Neural crest cell (in vitro differentiated cells): Measurements from ENCODE around the gene HDGF. TPM values are rescaled to one million over a fixed set of nuclear protein-coding genes. Genes with fewer than 3 reads are reported as not detected.

Experiments
- DNase-seq: peaks from one replicate; pipeline ENCODE4 v3.0.0; 2021; ENCODE audit warnings: low read depth, mixed read lengths, low spot score
- H3K27ac Mint-ChIP-seq: one replicate; pipeline ENCODE4 v1.8.0; 2021; ENCODE audit warnings: mild to moderate bottlenecking, mixed read lengths; ENCODE audit not compliant: unreplicated experiment
- H3K27me3 Mint-ChIP-seq: 2 replicates; pipeline ENCODE4 v1.8.0; 2021; ENCODE audit warnings: low read depth, mild to moderate bottlenecking, mixed read lengths
- H3K36me3 Mint-ChIP-seq: 2 replicates; pipeline ENCODE4 v1.8.0; 2021; ENCODE audit warnings: low read depth, mild to moderate bottlenecking, mixed read lengths
- H3K4me1 Mint-ChIP-seq: 2 replicates; pipeline ENCODE4 v1.8.0; 2021; ENCODE audit warnings: mixed read lengths
- H3K4me3 Mint-ChIP-seq: one replicate; pipeline ENCODE4 v1.8.0; 2021; ENCODE audit warnings: mild to moderate bottlenecking, mixed read lengths
- H3K9me3 Mint-ChIP-seq: 2 replicates; pipeline ENCODE4 v1.8.0; 2021; ENCODE audit warnings: mixed read lengths
- total RNA-seq: library from RNA; stranded (reverse); gene quantifications from 2 replicates; pipeline ENCODE4 v1.2.1, GENCODE V29; 2021
- TF ChIP-seq, protein P1 (sequence below): fragments of 200-600 bp; sonication (generic); conservative IDR thresholded peaks from 2 replicates; pipeline ENCODE4 v1.5.0; 2021; ENCODE audit warnings: antibody characterized with exemption, mild to moderate bottlenecking

The HDGF gene
- total RNA-seq, 1 donor from 2014 or later = 304 TPM

GRCh38 chr1:156728599-156729462 lies 22.6 kb downstream of the HDGF start, which contains the start of gene ISG20L2:
Gene ISG20L2, minus strand, starts transcription at chr1:156728766. Its CDS starts 1,114 bp downstream, at chr1:156727652.
- H3K4me3 Mint-ChIP-seq = no peak within 1 kb of the TSS
- H3K36me3 Mint-ChIP-seq = peaks cover under 1% of the 10 kb centered on the region
- peak; percentile 76 for DNase-seq
- H3K9me3 Mint-ChIP-seq = no peaks in the 10 kb centered on the region
- no peaks in the 10 kb centered on the region for H3K27me3 Mint-ChIP-seq
- peaks cover 20% of the 10 kb centered on the region for H3K4me1 Mint-ChIP-seq
- H3K27ac Mint-ChIP-seq = peak within 1 kb of the TSS; percentile 97
- TF ChIP-seq, protein P1, sequence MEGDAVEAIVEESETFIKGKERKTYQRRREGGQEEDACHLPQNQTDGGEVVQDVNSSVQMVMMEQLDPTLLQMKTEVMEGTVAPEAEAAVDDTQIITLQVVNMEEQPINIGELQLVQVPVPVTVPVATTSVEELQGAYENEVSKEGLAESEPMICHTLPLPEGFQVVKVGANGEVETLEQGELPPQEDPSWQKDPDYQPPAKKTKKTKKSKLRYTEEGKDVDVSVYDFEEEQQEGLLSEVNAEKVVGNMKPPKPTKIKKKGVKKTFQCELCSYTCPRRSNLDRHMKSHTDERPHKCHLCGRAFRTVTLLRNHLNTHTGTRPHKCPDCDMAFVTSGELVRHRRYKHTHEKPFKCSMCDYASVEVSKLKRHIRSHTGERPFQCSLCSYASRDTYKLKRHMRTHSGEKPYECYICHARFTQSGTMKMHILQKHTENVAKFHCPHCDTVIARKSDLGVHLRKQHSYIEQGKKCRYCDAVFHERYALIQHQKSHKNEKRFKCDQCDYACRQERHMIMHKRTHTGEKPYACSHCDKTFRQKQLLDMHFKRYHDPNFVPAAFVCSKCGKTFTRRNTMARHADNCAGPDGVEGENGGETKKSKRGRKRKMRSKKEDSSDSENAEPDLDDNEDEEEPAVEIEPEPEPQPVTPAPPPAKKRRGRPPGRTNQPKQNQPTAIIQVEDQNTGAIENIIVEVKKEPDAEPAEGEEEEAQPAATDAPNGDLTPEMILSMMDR = no peak

- H3K4me3 Mint-ChIP-seq = no peak within 1 kb of the TSS
- DNase-seq = peak; percentile 68
- no peaks in the 10 kb centered on the region for H3K27me3 Mint-ChIP-seq
- no peaks in the 10 kb centered on the region for H3K9me3 Mint-ChIP-seq
- peaks cover 7% of the 10 kb centered on the region for H3K36me3 Mint-ChIP-seq
- H3K27ac Mint-ChIP-seq = peak within 1 kb of the TSS; percentile 97
- TF ChIP-seq, protein P1 = no peak
- peaks cover 24% of the 10 kb centered on the region for H3K4me1 Mint-ChIP-seq
Observed at GRCh38 chr1:156727926-156728598, 23.4 kb downstream of the HDGF start, which contains the start of gene METTL25B. Gene METTL25B, plus strand, starts transcription at chr1:156728469. Its CDS starts 636 bp downstream, at chr1:156729105.

GRCh38 chr1:156727492-156727891 lies 24.0 kb downstream of the HDGF start:
- TF ChIP-seq, protein P1 = no peak
- H3K36me3 Mint-ChIP-seq = peaks cover 7% of the 10 kb centered on the region
- H3K27me3 Mint-ChIP-seq = no peaks in the 10 kb centered on the region

DNA sequence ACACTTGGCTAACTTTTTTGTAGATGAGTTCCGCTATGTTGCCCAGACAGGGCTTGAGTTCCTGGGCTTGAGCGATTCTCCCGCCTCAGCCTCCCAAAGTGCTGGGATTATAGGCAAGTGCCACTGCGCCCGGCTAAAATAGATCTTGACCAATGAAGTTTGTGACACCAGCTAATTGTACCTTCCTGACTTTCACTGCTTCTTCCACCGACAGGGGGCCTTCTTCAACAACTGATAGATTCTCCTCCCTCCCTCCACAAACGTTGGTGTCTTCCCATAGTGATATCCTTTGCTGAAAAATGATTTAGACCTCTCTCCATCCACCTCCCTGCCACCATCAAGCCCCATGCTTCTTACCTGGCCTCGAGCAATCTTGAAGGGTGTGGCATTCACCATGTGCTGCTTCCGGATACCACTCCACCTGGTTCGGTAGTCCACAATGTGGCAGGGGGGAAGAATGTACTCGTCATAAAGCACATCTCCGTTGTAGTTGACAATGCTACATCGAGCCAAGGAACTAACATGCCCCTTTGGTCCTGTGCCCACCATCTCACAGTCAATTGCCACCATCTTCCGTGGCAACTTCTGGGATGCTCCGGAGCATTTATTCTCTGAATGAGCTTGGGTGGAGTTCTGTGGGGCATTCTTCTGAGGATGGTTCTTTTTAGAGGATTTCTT lies 24.8 kb downstream of the HDGF start:
- Mint-ChIP-seq H3K4me1 (peaks cover 24% of the 10 kb centered on the region), H3K27me3 (no peaks in the 10 kb centered on the region), H3K4me3 (no peak overlapping the region), H3K27ac (no peak overlapping the region), H3K9me3 (no peaks in the 10 kb centered on the region), H3K36me3 (peaks cover 7% of the 10 kb centered on the region)
- TF ChIP-seq, protein P1 = peak; percentile 67
- peak; percentile 61 for DNase-seq

More at GRCh38 chr1:156727492-156727891, 24.0 kb downstream of the HDGF start:
- Mint-ChIP-seq H3K4me1 (peaks cover 24% of the 10 kb centered on the region), H3K4me3 (no peak overlapping the region), H3K9me3 (no peaks in the 10 kb centered on the region), H3K27ac (peak overlapping the region; percentile 97)
- DNase-seq = no peak

DNA sequence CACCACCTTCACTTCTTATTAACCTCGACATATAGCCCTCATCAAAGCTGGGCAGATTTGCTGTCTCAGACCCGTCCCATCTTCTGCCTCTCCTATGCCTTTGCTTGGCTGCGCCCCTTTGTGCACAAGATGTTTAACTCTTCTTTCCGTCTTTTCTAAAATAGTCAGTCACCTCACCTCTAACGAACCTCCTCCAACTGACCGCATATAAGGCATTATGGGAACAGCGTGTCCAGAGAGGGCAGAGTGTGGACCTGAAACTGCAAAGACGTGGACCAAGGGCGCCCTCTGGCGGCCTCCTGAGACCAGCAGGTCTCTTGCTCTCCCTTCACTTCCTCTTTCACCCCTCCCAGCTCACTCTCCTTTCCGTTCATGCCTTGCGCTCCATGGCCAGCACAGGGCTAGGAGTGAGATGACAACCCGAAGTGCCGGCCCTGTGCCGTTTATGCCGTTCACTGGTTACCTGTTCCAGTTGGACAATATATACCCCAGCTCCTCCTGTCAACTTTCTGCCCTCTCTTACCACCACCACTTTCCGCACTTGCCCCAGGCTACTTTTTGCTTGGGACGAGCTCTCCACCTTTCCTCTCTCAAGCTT lies 25.7 kb downstream of the HDGF start:
- Mint-ChIP-seq H3K27me3 (no peaks in the 10 kb centered on the region), H3K27ac (no peak overlapping the region), H3K36me3 (peaks cover 7% of the 10 kb centered on the region), H3K9me3 (no peaks in the 10 kb centered on the region), H3K4me1 (peaks cover 23% of the 10 kb centered on the region), H3K4me3 (no peak overlapping the region)
- TF ChIP-seq, protein P1 = peak; percentile 98
- DNase-seq = peak; percentile 86
